Right atrium auricular region (tissue), 2 donors: ENCODE data around the gene SCN7A. TPM values are rescaled to one million over a fixed set of nuclear protein-coding genes. Genes with fewer than 3 reads are reported as not detected.

Source experiments
- DNase-seq: peaks from one replicate; pipeline ENCODE4 v3.0.0-alpha.2; 2019; ENCODE audit warnings: low spot score
- H3K27ac ChIP-seq, 2 donors: fragments of 200-600 bp; sonication (generic); 1 replicate in 1 of 2; 2 replicates in 1 of 2; pipeline ENCODE4 v1.5.1; 2016 to 2019
- H3K27me3 ChIP-seq, 2 donors: fragments of 200-600 bp; sonication (generic); one replicate each; pipeline versions ENCODE4 v1.5.1 to v1.6.0; 2017 to 2019
- H3K36me3 ChIP-seq: fragments of 200-600 bp; sonication (generic); one replicate; pipeline ENCODE4 v1.5.1; 2016
- H3K4me1 ChIP-seq, 2 donors: fragments of 200-600 bp; sonication (generic); one replicate each; pipeline versions ENCODE4 v1.5.1 to v1.6.0; 2017 to 2019
- H3K4me3 ChIP-seq, 2 donors: fragments of 200-600 bp; sonication (generic); 1 replicate in 1 of 2; 2 replicates in 1 of 2; pipeline ENCODE4 v1.5.1; 2017 to 2019; ENCODE audit warnings: mild to moderate bottlenecking in 1 of 2, moderate library complexity in 1 of 2
- H3K9me3 ChIP-seq, 2 donors: fragments of 200-600 bp; sonication (generic); one replicate each; pipeline ENCODE4 v1.5.1; 2019
- CTCF ChIP-seq, 2 donors: fragments of 200-600 bp; sonication (generic); IDR thresholded peaks; one replicate each; pipeline ENCODE4 v1.5.1; 2019; ENCODE audit warnings: antibody characterized with exemption in 2 of 2
- total RNA-seq, 2 donors: library from RNA; depleted of rRNA; stranded (reverse); fragments of >200 nt; gene quantifications; one replicate each; pipeline ENCODE4 v1.1.0, GENCODE V29; 2016

The SCN7A gene
- total RNA-seq, 2 donors from 2014 or later: 6.2 to 30.6 TPM

- Histone ChIP-seq H3K27ac (no peak overlapping the region), H3K4me3 (no peak overlapping the region), H3K4me1 (peaks cover 0 to 17% of the 10 kb centered on the region in 2 donors), H3K36me3 (no peaks in the 10 kb centered on the region), H3K27me3 (no peaks in the 10 kb centered on the region), H3K9me3 (no peaks in the 10 kb centered on the region)
- no peak for TF ChIP-seq CTCF (IDR thresholded peaks at IDR 0.05)
- no peak for DNase-seq
Observed at GRCh38 chr2:166373539-166373938, 120.5 kb downstream of the SCN7A start.

- Histone ChIP-seq H3K27me3 (no peaks in the 10 kb centered on the region), H3K9me3 (no peaks in the 10 kb centered on the region), H3K27ac (no peak overlapping the region), H3K4me1 (peaks cover 0 to 17% of the 10 kb centered on the region in 2 donors), H3K36me3 (no peaks in the 10 kb centered on the region), H3K4me3 (no peak overlapping the region)
- DNase-seq: no peak
- TF ChIP-seq CTCF (IDR thresholded peaks at IDR 0.05): no peak
Observed at GRCh38 chr2:166373105-166373504, 120.9 kb downstream of the SCN7A start.

GRCh38 chr2:166372046-166372445 lies 122.0 kb downstream of the SCN7A start:
- no peaks in the 10 kb centered on the region for H3K27me3 ChIP-seq
- no peak overlapping the region for H3K27ac ChIP-seq
- no peak for TF ChIP-seq CTCF (IDR thresholded peaks at IDR 0.05)
- H3K36me3 ChIP-seq: no peaks in the 10 kb centered on the region
- no peak for DNase-seq
- peaks cover 0 to 17% of the 10 kb centered on the region in 2 donors for H3K4me1 ChIP-seq
- no peak overlapping the region for H3K4me3 ChIP-seq
- H3K9me3 ChIP-seq: no peaks in the 10 kb centered on the region

- H3K36me3 ChIP-seq: no peaks in the 10 kb centered on the region
- no peaks in the 10 kb centered on the region for H3K27me3 ChIP-seq
- H3K9me3 ChIP-seq: no peaks in the 10 kb centered on the region
- no peak overlapping the region for H3K4me3 ChIP-seq
- no peak overlapping the region for H3K27ac ChIP-seq
- no peaks in the 10 kb centered on the region for H3K4me1 ChIP-seq
- no peak for DNase-seq
- TF ChIP-seq CTCF (IDR thresholded peaks at IDR 0.05): no peak
Observed at GRCh38 chr2:166365803-166366420, 128.1 kb downstream of the SCN7A start.

- TF ChIP-seq CTCF (IDR thresholded peaks at IDR 0.05): no peak
- H3K9me3 ChIP-seq: no peaks in the 10 kb centered on the region
- no peaks in the 10 kb centered on the region for H3K27me3 ChIP-seq
- DNase-seq: no peak
- no peak overlapping the region for H3K27ac ChIP-seq
- H3K4me1 ChIP-seq: no peaks in the 10 kb centered on the region
- no peaks in the 10 kb centered on the region for H3K36me3 ChIP-seq
- H3K4me3 ChIP-seq: no peak overlapping the region
Observed at GRCh38 chr2:166365239-166365638, 128.8 kb downstream of the SCN7A start.
